ENCODE measurements around the gene UBB. TPM values are rescaled to one million over a fixed set of nuclear protein-coding genes. Genes with fewer than 3 reads are reported as not detected.

The UBB gene
- total RNA-seq, 4 donors from 2014 or later: 713 to 1,130 (median 983) TPM

- no peak for DNase-seq (ENCODE audit: extremely low spot score)
- Histone ChIP-seq H3K4me1 (no peaks in the 10 kb centered on the region), H3K27ac (replicated peaks in 1 of 4) (no peak overlapping the region), H3K27me3 (no peaks in the 10 kb centered on the region), H3K9me3 (no peaks in the 10 kb centered on the region), H3K4me3 (no peak overlapping the region), H3K36me3 (peaks cover 0 to 44% (median 32%) of the 10 kb centered on the region in 4 donors)
- WGBS: 71% methylated on average over 6 of the region's 6 CpGs
- intact Hi-C loops (cut with DNase I): no loop called here
- TF ChIP-seq EP300 (IDR thresholded peaks at IDR 0.05): no peak
- no peak for TF ChIP-seq POLR2AphosphoS5 (IDR thresholded peaks at IDR 0.05)
- TF ChIP-seq POLR2A (IDR thresholded peaks at IDR 0.05; ENCODE audit: low read depth): no peak
- TF ChIP-seq, protein P1, sequence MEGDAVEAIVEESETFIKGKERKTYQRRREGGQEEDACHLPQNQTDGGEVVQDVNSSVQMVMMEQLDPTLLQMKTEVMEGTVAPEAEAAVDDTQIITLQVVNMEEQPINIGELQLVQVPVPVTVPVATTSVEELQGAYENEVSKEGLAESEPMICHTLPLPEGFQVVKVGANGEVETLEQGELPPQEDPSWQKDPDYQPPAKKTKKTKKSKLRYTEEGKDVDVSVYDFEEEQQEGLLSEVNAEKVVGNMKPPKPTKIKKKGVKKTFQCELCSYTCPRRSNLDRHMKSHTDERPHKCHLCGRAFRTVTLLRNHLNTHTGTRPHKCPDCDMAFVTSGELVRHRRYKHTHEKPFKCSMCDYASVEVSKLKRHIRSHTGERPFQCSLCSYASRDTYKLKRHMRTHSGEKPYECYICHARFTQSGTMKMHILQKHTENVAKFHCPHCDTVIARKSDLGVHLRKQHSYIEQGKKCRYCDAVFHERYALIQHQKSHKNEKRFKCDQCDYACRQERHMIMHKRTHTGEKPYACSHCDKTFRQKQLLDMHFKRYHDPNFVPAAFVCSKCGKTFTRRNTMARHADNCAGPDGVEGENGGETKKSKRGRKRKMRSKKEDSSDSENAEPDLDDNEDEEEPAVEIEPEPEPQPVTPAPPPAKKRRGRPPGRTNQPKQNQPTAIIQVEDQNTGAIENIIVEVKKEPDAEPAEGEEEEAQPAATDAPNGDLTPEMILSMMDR (IDR thresholded peaks at IDR 0.05): no peak
Observed at GRCh38 chr17:16430650-16431049, 49.8 kb downstream of the UBB start.

DNA sequence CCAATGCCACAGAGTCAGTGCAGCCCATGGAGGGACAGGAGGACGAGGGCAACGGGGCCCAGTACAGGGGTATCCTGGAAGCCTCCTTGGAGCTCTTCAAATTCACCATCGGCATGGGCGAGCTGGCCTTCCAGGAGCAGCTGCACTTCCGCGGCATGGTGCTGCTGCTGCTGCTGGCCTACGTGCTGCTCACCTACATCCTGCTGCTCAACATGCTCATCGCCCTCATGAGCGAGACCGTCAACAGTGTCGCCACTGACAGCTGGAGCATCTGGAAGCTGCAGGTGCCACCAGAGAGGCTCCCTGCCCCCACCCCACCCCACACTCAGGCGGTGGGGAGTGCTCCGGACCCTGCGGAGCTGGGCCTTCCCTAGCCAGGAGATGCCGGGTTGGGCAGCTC lies 51.1 kb downstream of the UBB start:
- TF ChIP-seq, protein P1 (IDR thresholded peaks at IDR 0.05): no peak
- over 99% methylated on average over 11 of the region's 15 CpGs for WGBS

More for the DNA sequence above, 51.1 kb downstream of the UBB start:
- DNase-seq (ENCODE audit: extremely low spot score): no peak
- H3K4me3 ChIP-seq: no peak overlapping the region
- peaks cover 0 to 33% (median 20%) of the 10 kb centered on the region in 4 donors for H3K36me3 ChIP-seq
- H3K9me3 ChIP-seq: no peaks in the 10 kb centered on the region
- H3K27me3 ChIP-seq: no peaks in the 10 kb centered on the region
- no peaks in the 10 kb centered on the region for H3K4me1 ChIP-seq
- intact Hi-C loops (cut with DNase I): no loop called here
- no peak overlapping the region for H3K27ac ChIP-seq (replicated peaks in 1 of 4)

Other genes with a start within 250 kb of the UBB start
- 100 to 1,000 TPM; 100 to 123 (median 109) TPM for gene NCOR1, start 165.6 kb upstream of the UBB start, total RNA-seq
- 10 to 100 TPM in 3 of 4 donors, 1 to 10 TPM in 1; 10.0 to 21.7 (median 16.5) TPM for gene PIGL, start 163.9 kb upstream of the UBB start, total RNA-seq
- gene CENPV, start 27.6 kb upstream of the UBB start, total RNA-seq: 10 to 100 TPM in 2 of 4 donors, 1 to 10 TPM in 2; 4.2 to 10.9 (median 8.2) TPM
- gene TRPV2, start 34.5 kb downstream of the UBB start, total RNA-seq: 10 to 100 TPM; 11.3 to 19.1 (median 17.7) TPM
- gene LRRC75A, start 111.1 kb downstream of the UBB start, total RNA-seq: 1 to 10 TPM in 2 of 4 donors, under 1 TPM in 2; 0.83 to 3.5 (median 2.0) TPM
- 10 to 100 TPM in 1 of 4 donors, 1 to 10 TPM in 3; 5.0 to 12.0 (median 7.1) TPM for gene ZNF287, start 188.1 kb downstream of the UBB start, total RNA-seq